Right atrium auricular region (tissue), 2 donors: ENCODE results near the gene SEPTIN1. TPM values are rescaled to one million over a fixed set of nuclear protein-coding genes. Genes with fewer than 3 reads are reported as not detected.
A peak's percentile ranks its signal among the peaks of the same experiment; 100 is the strongest.

Source experiments
- DNase-seq: peaks from one replicate; pipeline ENCODE4 v3.0.0-alpha.2; 2019; ENCODE audit warnings: low spot score
- H3K27ac ChIP-seq, 2 donors: fragments of 200-600 bp; sonication (generic); 1 replicate in 1 of 2; 2 replicates in 1 of 2; pipeline ENCODE4 v1.5.1; 2016 to 2019
- H3K27me3 ChIP-seq, 2 donors: fragments of 200-600 bp; sonication (generic); one replicate each; pipeline versions ENCODE4 v1.5.1 to v1.6.0; 2017 to 2019
- H3K36me3 ChIP-seq: fragments of 200-600 bp; sonication (generic); one replicate; pipeline ENCODE4 v1.5.1; 2016
- H3K4me1 ChIP-seq, 2 donors: fragments of 200-600 bp; sonication (generic); one replicate each; pipeline versions ENCODE4 v1.5.1 to v1.6.0; 2017 to 2019
- H3K4me3 ChIP-seq, 2 donors: fragments of 200-600 bp; sonication (generic); 1 replicate in 1 of 2; 2 replicates in 1 of 2; pipeline ENCODE4 v1.5.1; 2017 to 2019; ENCODE audit warnings: mild to moderate bottlenecking in 1 of 2, moderate library complexity in 1 of 2
- H3K9me3 ChIP-seq, 2 donors: fragments of 200-600 bp; sonication (generic); one replicate each; pipeline ENCODE4 v1.5.1; 2019
- CTCF ChIP-seq, 2 donors: fragments of 200-600 bp; sonication (generic); IDR thresholded peaks; one replicate each; pipeline ENCODE4 v1.5.1; 2019; ENCODE audit warnings: antibody characterized with exemption in 2 of 2
- total RNA-seq, 2 donors: library from RNA; depleted of rRNA; stranded (reverse); fragments of >200 nt; gene quantifications; one replicate each; pipeline ENCODE4 v1.1.0, GENCODE V29; 2016

The SEPTIN1 gene
- total RNA-seq, 2 donors from 2014 or later: 0.35 TPM; not detected in 1

- H3K4me3 ChIP-seq: peak overlapping the region; percentile 86 to 89
- no peak for TF ChIP-seq CTCF (IDR thresholded peaks at IDR 0.05)
- H3K27ac ChIP-seq: peak overlapping the region; percentile 92 to 96
- no peaks in the 10 kb centered on the region for H3K9me3 ChIP-seq
- DNase-seq: no peak
- peaks cover 58% of the 10 kb centered on the region for H3K36me3 ChIP-seq
- peaks cover 4 to 53% of the 10 kb centered on the region in 2 donors for H3K4me1 ChIP-seq
- no peaks in the 10 kb centered on the region for H3K27me3 ChIP-seq
These were observed 27.8 kb downstream of the SEPTIN1 start for GRCh38 chr16:30354423-30355143.

DNA sequence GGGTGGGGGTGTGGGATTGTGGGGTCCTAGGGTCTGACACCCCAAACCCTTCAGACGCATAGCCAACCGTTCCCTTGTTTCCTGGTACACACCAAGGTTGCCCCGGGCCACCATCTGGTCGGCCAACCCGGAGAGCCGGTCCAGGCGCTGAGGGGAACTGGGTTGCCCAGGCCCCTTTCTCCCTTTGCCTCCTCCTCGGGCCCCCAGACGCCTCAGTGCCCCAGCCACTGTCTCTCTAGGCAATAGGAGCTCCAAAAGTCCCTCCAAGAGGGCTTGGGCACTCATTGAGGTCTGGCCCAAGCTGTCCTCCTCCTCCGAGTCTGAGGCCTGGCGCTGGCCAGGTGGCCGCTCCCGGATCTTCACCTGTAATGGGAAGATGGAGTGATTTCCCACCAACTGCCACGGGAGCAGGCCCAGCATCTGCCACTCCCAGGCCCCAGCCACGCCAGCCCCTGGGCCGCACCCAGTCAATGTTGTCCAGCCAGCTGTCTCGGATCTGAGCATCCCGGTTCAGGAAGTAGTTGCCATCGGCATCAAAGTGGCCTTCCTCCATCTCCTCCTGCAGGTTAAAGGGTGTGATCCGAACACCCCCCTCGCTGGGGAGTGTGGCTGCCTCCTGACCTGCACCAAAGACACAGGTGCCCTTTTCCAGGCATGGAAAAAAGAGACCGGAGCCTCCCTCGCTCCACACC lies 28.8 kb downstream of the SEPTIN1 start:
- Histone ChIP-seq H3K4me3 (no peak overlapping the region), H3K36me3 (peaks cover 48% of the 10 kb centered on the region), H3K27me3 (no peaks in the 10 kb centered on the region), H3K27ac (peak overlapping the region in 1 of 2 donors; percentile 92), H3K9me3 (no peaks in the 10 kb centered on the region), H3K4me1 (peaks cover 4 to 53% of the 10 kb centered on the region in 2 donors)
- DNase-seq: no peak
- TF ChIP-seq CTCF (IDR thresholded peaks at IDR 0.05): no peak

DNA sequence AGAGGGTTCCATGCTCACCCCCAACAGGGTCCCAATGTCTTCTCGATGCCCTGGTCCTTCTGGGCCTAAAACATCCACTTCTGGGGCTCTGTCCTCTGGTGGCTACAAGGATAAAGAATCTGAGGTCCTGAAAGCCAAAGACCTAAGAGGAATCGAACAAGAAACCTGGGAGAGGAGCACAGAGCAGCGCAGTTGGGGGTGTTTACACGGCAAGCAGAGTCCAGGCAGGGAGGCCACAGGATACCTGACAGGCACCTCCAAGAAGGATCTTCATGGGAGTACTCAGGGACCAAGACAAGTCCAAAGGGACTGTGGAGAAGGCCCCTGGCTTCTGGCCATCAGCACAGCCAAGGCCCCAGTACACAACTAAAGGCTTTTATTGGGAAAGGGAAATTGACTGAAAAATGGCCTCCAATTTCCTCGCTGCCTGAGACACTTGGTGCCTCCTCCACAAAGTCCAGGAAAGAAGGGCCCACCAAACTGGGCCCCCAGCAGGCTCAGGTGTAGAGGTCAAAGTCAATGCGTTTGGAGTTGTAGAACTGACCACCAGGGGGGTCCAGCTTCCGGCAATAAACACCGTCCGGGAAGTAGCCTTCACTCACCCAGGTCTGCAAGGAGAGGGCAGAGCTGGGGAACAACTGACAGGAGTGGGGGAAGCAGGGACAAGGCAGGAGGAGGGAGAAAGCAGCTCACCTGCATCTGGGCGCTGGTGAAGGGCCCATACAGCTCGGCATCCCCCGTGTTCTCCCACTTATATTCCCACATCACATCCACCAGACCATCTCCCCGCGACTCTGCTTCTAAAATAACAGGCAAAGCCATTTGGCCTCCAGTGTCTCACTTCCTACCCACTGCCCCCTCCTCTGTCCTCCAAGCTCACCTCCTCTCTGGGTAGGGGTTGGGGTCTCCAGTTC lies 29.6 kb downstream of the SEPTIN1 start:
- peak overlapping the region; percentile 75 to 87 for H3K27ac ChIP-seq
- TF ChIP-seq CTCF (IDR thresholded peaks at IDR 0.05): no peak
- peaks cover 4 to 53% of the 10 kb centered on the region in 2 donors for H3K4me1 ChIP-seq
- H3K4me3 ChIP-seq: no peak overlapping the region
- no peaks in the 10 kb centered on the region for H3K27me3 ChIP-seq
- no peak for DNase-seq
- no peaks in the 10 kb centered on the region for H3K9me3 ChIP-seq
- H3K36me3 ChIP-seq: peaks cover 40% of the 10 kb centered on the region

DNA sequence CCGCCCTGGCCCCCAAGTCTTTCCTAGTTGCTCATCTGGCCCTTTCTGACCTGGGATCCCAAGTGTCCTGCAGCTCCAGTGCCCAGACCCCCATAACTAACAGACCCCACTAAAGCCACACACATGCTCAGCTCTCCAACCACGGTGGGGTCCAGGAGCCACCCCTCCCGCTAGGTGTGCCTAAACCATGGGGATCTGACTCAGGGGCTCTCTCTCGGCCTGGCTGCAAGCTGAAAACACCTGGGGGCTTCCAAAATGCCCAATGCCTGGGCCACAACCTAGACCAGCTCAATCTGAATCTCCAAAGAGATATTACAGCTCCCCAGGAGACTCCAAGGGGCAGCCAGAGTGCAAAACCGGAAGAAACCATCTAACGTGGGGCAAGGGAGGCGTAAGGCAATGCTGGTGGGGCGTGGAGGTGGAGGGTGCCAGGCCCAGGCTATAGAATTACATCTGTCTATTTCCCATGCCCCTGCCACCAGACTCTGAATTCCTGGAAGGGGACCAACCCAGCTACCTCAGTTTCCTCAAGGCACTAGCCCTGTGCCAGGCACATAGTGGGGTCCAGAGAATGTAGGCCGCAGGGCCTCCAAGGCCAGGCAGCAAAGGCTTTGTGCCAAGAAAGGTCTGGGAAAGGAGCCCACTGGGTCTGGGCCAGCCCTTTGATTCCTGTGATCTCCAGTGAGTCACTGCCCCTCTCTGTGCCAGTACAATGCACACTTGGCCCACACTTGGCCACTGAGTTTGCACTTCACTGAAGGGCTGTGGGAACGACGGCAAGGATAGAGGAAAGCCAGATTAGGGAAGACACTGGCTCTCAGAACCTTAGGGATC lies 30.6 kb downstream of the SEPTIN1 start:
- peak overlapping the region; percentile 75 to 87 for H3K27ac ChIP-seq
- peaks cover 4 to 52% of the 10 kb centered on the region in 2 donors for H3K4me1 ChIP-seq
- DNase-seq: peak; percentile 92
- H3K27me3 ChIP-seq: no peaks in the 10 kb centered on the region
- peaks cover 34% of the 10 kb centered on the region for H3K36me3 ChIP-seq
- no peak for TF ChIP-seq CTCF (IDR thresholded peaks at IDR 0.05)
- no peak overlapping the region for H3K4me3 ChIP-seq
- no peaks in the 10 kb centered on the region for H3K9me3 ChIP-seq

DNA sequence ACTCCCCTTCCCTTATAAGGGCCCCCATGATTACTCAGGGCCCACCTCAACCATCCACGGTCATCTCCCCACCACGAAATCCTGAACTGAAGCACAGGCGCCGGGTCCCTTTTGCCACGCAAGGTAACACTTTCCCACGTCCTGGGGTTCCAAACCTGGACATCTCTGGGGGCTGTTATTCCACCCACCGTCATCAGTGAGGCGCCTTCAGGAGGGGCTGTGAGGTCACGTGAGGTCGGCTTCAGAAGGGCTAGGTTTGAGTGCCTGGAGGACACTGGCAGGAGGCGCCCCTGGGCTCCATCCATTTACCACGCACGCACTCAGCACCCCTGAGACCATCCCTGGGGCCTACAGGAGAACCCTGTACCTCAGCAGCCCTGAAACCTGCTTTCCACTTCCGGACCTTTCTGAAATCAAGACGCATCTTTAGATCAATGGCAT lies 31.3 kb downstream of the SEPTIN1 start:
- DNase-seq: no peak
- H3K27me3 ChIP-seq: no peaks in the 10 kb centered on the region
- TF ChIP-seq CTCF (IDR thresholded peaks at IDR 0.05): no peak
- no peak overlapping the region for H3K4me3 ChIP-seq
- H3K36me3 ChIP-seq: peaks cover 34% of the 10 kb centered on the region
- H3K9me3 ChIP-seq: no peaks in the 10 kb centered on the region
- peaks cover 4 to 44% of the 10 kb centered on the region in 2 donors for H3K4me1 ChIP-seq
- H3K27ac ChIP-seq: peak overlapping the region in 1 of 2 donors; percentile 15
